Aorta (tissue), 5 donors: ENCODE results near the gene BTNL9. TPM values are rescaled to one million over a fixed set of nuclear protein-coding genes. Genes with fewer than 3 reads are reported as not detected.
A peak's percentile ranks its signal among the peaks of the same experiment; 100 is the strongest.
"Not testable (repeated sequence)": the region's sequence is repeated elsewhere in the genome, so short reads cannot be mapped to it uniquely, and the experiment has no call there.

ENCODE experiments used
- ATAC-seq: fragments of 200-7000 bp; cut with Tn5 transposase; one replicate; pipeline ENCODE4 v1.9.1; 2022; ENCODE audit warnings: moderate library complexity; ENCODE audit not compliant: low FRiP score
- DNase-seq, 2 donors: peaks; one replicate each; pipeline ENCODE4 v3.0.0-alpha.2; 2020
- H3K27ac ChIP-seq, 2 donors: one replicate each; pipeline ENCODE4 v1.5.1; 2013; ENCODE audit warnings: low read length in 2 of 2, mild to moderate bottlenecking in 2 of 2, moderate library complexity in 2 of 2, control low read depth in 1 of 2, inconsistent platforms in 1 of 2, low read depth in 1 of 2
- H3K27me3 ChIP-seq, 2 donors: one replicate each; pipeline ENCODE4 v1.6.1; 2013; ENCODE audit warnings: control low read depth in 1 of 2, low read length in 1 of 2, mild to moderate bottlenecking in 1 of 2, moderate library complexity in 1 of 2; ENCODE audit not compliant: insufficient read depth in 2 of 2, control insufficient read depth in 1 of 2
- H3K36me3 ChIP-seq, 2 donors: one replicate each; pipeline ENCODE4 v1.6.1; 2013; ENCODE audit warnings: control low read depth in 1 of 2, low read length in 1 of 2, mild to moderate bottlenecking in 1 of 2; ENCODE audit not compliant: insufficient read depth in 2 of 2, control insufficient read depth in 1 of 2
- H3K4me1 ChIP-seq, 2 donors: one replicate each; pipeline ENCODE4 v1.6.1; 2013; ENCODE audit warnings: low read length in 2 of 2, control low read depth in 1 of 2, mild to moderate bottlenecking in 1 of 2, moderate library complexity in 1 of 2; ENCODE audit not compliant: insufficient read depth in 2 of 2, control insufficient read depth in 1 of 2
- H3K4me3 ChIP-seq, 2 donors: one replicate each; pipeline ENCODE4 v1.5.1; 2013; ENCODE audit warnings: low read length in 2 of 2, control low read depth in 1 of 2, mild to moderate bottlenecking in 1 of 2
- H3K9me3 ChIP-seq: one replicate; pipeline ENCODE4 v1.6.1; 2013; ENCODE audit warnings: mild to moderate bottlenecking, low read length; ENCODE audit not compliant: control insufficient read depth
- WGBS, 2 donors: extraction: QIAGEN DNeasy Blood & Tissue Kit; methylation state at CpG; one replicate each; pipeline ENCODE4 v1.1.7; 2013; 5-methylcytosine and 5-hydroxymethylcytosine counted together
- intact Hi-C, 2 donors: fragments of 100-400 bp; cut with DNase I; formaldehyde crosslinking; loops; one replicate each; pipeline versions ENCODE4 v1.14.2 to v1.15.0; 2022
- long read RNA-seq, 2 donors: library from polyadenylated mRNA; unstranded; transcript quantifications; one replicate each; pipeline ENCODE4 v2.0.0, GENCODE V29; 2020 to 2021
- polyA plus RNA-seq, 2 donors: library from polyadenylated mRNA; stranded (reverse); fragments of 200-250 nt; gene quantifications; one replicate each; pipeline ENCODE4 v1.2.3, GENCODE V29; 2013
- total RNA-seq, 2 donors: library from RNA; stranded (reverse); fragmentation: NEBNext Ultra II Directional; extraction: Animal tissue kit (Norgen Biotek cat#: 25700); gene quantifications; one replicate each; pipeline ENCODE4 v1.2.1, GENCODE V29; 2021
- donor health status: healthy with polysubstance abuse.
- donor health status: Bipolar disorder and iron deficiency.
- donor health status: DM: no; HTN: no; CAD: no.
- donor health status: DM: no; HTN: no; CAD: no.
- donor health status: DM: yes; HTN: yes; CAD: no.

The BTNL9 gene
- total RNA-seq: 10 to 100 TPM; 16.8 to 33.0 TPM
- under 1 TPM; 0.26 to 0.75 TPM for polyA plus RNA-seq
- long read RNA-seq, donor 1, partial matches to known transcripts: 11 of 27 reads
- long read RNA-seq, donor 1, other reads (novel, unspliced or antisense): 15 of 27 reads
- long read RNA-seq, donor 2, partial matches to known transcripts: 9 of 25 reads
- long read RNA-seq, donor 2, other reads (novel, unspliced or antisense): 12 of 25 reads

DNA sequence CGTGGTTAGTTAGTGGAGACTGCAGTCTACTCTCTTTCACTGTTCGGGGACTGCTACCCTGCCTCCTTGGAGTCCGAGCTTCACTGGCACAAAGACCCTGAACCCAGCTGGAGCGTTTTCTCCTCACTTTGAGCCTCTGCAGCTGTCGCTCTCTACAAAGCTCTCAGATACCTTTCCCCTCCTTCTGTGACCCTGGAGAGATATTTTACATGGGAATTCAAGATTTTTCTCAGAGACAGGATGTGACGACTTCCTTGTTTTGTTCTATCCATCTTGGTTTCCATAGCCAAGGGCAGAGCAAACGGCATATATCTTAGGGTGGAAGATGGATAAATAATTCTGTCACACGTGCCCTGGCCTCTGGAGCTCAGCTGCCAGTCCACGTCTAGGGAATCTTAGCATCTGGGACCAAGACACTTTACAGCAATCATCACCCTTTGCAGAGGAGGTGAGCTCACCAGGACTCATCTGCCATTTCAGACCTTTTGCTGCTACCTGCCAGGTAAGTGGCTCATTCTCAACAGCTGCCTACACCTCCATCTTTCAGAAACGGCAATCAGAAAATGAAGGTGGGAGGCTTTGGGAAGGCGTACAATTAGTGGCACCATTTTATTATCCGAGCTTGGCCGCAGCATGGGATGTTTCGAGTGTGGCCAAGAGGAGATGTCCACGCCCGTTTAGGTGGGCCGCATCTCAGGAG is at the start of gene BTNL9:
Gene BTNL9 (plus strand): TSS at position 336 of the 700 bp plus-strand sequence. CDS start 5,224 bp downstream, outside the sequence.
- no peak for ATAC-seq
- no peaks in the 10 kb centered on the region for H3K27me3 ChIP-seq

DNA sequence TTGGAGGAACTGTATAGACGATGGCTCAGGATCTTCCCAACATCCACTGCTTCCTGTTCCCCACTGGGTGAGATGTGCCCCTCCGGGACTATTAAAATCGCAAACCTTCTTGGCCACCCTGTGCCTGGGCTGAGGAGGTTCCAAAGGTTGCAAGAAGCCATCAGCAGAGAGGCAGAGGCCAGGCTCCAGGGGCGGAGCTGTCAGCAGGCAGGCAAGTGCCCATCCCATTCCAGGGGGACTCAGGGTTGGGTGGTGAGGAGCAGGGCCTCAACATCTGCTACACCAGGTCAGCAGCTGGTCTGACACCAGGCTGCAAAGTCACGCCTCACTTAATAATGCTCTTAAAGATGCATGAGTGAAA is 49.2 kb upstream of the BTNL9 start:
- Histone ChIP-seq H3K27me3 (no peaks in the 10 kb centered on the region), H3K27ac (no peak overlapping the region), H3K36me3 (no peaks in the 10 kb centered on the region), H3K4me3 (no peak overlapping the region), H3K4me1 (no peaks in the 10 kb centered on the region), H3K9me3 (no peaks in the 10 kb centered on the region)
- ATAC-seq (no peak), DNase-seq (no peak)
- WGBS, 2 donors: 40 to 56% methylated on average over 4 to 5 of the region's 5 CpGs
- intact Hi-C loops: no loop called here

More for the DNA sequence above, at the start of gene BTNL9:
- Histone ChIP-seq H3K36me3 (no peaks in the 10 kb centered on the region), H3K9me3 (peaks cover 1% of the 10 kb centered on the region), H3K27ac (no peak within 1 kb of the TSS), H3K4me1 (no peaks in the 10 kb centered on the region), H3K4me3 (no peak within 1 kb of the TSS)
- DNase-seq: no peak
- intact Hi-C loops: no loop called here
- 55 to 57% methylated on average over 17 of the region's 17 CpGs for WGBS, 2 donors

DNA sequence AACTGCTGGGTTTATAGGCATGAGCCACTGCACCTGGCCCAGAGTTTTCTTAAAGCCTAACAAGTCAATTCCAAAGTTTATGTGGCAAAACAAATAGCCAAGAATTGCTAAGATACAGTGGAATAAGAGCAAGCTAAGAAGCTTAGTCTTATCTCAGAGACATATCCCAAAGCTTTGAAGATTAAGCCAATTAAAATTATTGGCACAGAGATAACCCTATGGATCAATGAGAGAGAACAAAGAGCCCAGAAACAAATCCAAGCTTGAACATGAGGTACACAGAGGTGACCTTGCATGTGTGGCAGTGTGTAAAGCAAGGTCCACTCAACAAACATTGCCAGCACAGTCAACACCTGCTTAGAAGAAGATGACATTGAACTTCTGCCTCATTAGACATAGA is 38.1 kb upstream of the BTNL9 start:
- no peaks in the 10 kb centered on the region for H3K27me3 ChIP-seq
- H3K4me1 ChIP-seq: no peaks in the 10 kb centered on the region
- no peak for ATAC-seq
- DNase-seq: no peak
- H3K27ac ChIP-seq: no peak overlapping the region
- H3K4me3 ChIP-seq: no peak overlapping the region
- H3K9me3 ChIP-seq: peaks cover 5% of the 10 kb centered on the region
- H3K36me3 ChIP-seq: no peaks in the 10 kb centered on the region
- intact Hi-C loops: no loop called here

DNA sequence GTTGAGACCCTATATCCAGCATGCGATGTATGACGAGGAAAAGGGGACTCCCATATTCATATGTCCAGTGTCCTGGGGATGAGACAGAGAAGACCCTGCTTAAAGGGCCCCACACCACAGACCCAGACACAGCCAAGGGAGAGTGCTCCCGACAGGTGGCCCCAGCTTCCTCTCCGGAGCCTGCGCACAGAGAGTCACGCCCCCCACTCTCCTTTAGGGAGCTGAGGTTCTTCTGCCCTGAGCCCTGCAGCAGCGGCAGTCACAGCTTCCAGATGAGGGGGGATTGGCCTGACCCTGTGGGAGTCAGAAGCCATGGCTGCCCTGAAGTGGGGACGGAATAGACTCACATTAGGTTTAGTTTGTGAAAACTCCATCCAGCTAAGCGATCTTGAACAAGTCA is 34.3 kb upstream of the BTNL9 start:
- Histone ChIP-seq H3K27me3 (no peaks in the 10 kb centered on the region), H3K36me3 (no peaks in the 10 kb centered on the region), H3K27ac (no peak overlapping the region), H3K9me3 (peaks cover 2% of the 10 kb centered on the region), H3K4me1 (no peaks in the 10 kb centered on the region), H3K4me3 (no peak overlapping the region)
- intact Hi-C loops: no loop called here
- DNase-seq (no peak), ATAC-seq (no peak)
- WGBS, 2 donors: 79 to 81% methylated on average over 9 of the region's 9 CpGs

DNA sequence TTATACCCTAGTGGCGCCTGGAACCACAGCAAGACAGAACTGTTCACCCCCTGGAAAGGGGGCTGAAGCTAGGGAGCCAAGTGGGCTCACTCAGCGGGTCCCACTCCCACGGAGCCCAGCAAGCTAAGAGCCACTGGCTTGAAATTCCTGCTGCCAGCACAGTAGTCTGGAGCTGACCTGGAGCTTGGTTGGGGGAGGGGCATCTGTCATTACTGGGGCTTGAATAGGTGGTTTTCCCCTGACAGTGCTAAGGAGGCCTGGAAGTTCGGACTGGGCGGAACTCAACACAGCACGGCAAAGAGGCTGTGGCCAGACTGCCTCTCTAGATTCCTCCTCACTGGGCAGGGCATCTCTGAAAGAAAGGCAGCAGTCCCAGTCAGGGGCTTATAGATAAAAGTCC is 31.9 kb upstream of the BTNL9 start:
- no peak overlapping the region for H3K4me3 ChIP-seq
- no peaks in the 10 kb centered on the region for H3K36me3 ChIP-seq
- 66 to 69% methylated on average over 6 of the region's 6 CpGs for WGBS, 2 donors
- H3K4me1 ChIP-seq: no peaks in the 10 kb centered on the region
- no peaks in the 10 kb centered on the region for H3K27me3 ChIP-seq
- no peak overlapping the region for H3K27ac ChIP-seq
- ATAC-seq (no peak), DNase-seq (peak in 1 of 2 donors; percentile 37)
- intact Hi-C loops: no loop called here
- peaks cover 2% of the 10 kb centered on the region for H3K9me3 ChIP-seq

DNA sequence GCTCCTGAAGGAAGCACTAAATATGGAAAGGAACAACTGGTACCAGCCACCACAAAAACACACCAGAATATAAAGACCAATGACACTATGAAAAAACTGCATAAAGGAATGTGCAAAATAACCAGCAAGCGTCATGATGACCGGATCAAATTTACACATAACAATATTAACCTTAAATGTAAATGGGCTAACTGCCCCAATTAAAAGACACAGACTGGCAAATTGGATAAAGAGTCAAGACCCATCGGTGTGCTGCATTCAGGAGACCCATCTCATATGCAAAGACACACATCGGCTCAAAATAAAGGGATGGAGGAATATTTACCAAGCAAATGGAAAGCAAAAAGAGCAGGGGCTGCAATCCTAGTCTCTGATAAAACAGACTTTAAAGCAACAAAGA is 30.0 kb upstream of the BTNL9 start:
- H3K27ac ChIP-seq, intact Hi-C loops, H3K36me3 ChIP-seq, H3K27me3 ChIP-seq, H3K4me1 ChIP-seq, ATAC-seq, H3K9me3 ChIP-seq, DNase-seq, H3K4me3 ChIP-seq: not testable (repeated sequence)
- WGBS, 2 donors: 89 to 90% methylated on average over 4 of the region's 4 CpGs

DNA sequence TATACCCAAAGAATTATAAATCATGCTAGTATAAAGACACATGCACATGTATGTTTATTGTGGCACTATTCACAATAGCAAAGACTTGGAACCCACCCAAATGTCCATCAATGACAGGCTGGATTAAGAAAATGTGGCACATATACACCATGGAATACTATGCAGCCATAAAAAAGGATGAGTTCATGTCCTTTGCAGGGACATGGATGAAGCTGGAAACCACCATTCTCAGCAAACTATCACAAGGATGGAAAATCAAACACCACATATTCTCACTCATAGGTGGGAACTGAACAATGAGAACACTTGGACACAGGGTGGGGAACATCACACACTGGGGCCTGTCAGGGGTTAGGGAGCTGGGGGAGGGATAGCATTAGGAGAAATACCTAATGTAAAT is 25.4 kb upstream of the BTNL9 start:
- DNase-seq, H3K36me3 ChIP-seq, H3K27me3 ChIP-seq, intact Hi-C loops, H3K9me3 ChIP-seq, H3K4me3 ChIP-seq, ATAC-seq, H3K27ac ChIP-seq, H3K4me1 ChIP-seq: not testable (repeated sequence)

DNA sequence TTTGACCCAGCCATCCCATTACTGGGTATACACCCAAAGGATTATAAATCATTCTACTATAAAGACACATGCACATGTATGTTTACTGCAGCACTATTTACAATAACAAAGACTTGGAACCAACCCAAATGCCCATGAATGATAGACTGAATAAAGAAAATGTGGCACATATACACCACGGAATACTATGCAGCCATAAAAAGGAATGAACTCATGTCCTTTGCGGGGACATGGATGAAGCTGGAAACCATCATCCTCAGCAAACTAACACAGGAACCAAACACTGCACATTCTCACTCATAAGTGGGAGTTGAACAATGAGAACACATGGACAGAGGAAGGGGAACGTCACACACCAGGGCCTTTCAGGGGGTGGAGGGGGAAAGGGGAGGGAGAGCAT is 22.6 kb upstream of the BTNL9 start:
- ATAC-seq, H3K27me3 ChIP-seq, H3K4me3 ChIP-seq, H3K4me1 ChIP-seq, DNase-seq, H3K9me3 ChIP-seq, H3K36me3 ChIP-seq, H3K27ac ChIP-seq, intact Hi-C loops: not testable (repeated sequence)
- 86% methylated on average over 3 of the region's 3 CpGs for WGBS, 2 donors

DNA sequence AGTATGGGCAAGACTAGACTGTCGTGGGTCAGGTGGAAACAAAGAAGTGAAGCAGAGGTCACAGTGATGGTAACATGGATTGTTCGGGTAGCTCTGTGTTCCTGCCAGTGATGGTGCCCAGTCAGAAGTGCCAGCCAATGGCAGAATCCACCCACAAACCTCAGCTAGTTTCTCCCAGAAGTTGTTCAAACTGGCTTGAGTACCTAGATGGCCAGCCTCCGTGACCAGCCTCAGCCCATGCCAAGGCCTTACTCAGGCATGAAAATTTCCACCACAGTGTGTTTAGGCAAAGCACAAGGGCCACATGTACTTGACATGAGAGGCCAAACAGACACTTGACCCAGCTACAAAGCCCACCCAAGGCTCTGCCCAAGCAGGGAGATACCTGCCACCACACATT is 19.4 kb upstream of the BTNL9 start:
- 77 to 84% methylated on average over 3 of the region's 3 CpGs for WGBS, 2 donors
- DNase-seq (no peak), ATAC-seq (no peak)
- Histone ChIP-seq H3K9me3 (peaks cover 15% of the 10 kb centered on the region), H3K4me3 (no peak overlapping the region), H3K36me3 (no peaks in the 10 kb centered on the region), H3K27me3 (no peaks in the 10 kb centered on the region), H3K27ac (no peak overlapping the region), H3K4me1 (no peaks in the 10 kb centered on the region)
- intact Hi-C loops: no loop called here
